ENCODE measurements around the gene BCAR1. TPM values are rescaled to one million over a fixed set of nuclear protein-coding genes. Genes with fewer than 3 reads are reported as not detected.
"Not testable (repeated sequence)": the region's sequence is repeated elsewhere in the genome, so short reads cannot be mapped to it uniquely, and the experiment has no call there.

The BCAR1 gene
- total and polyA plus RNA-seq, 5 donors from 2014 or later, result 0.27 to 0.44 (median 0.38) TPM; not detected in 2

GRCh38 chr16:75269358-75269757 is 17.9 kb upstream of the BCAR1 start:
- H3K4me3 ChIP-seq (ENCODE audit: low read depth, low read length); H3K4me1 Mint-ChIP-seq; H3K27ac ChIP-seq (ENCODE audit: insufficient read depth, low read length, poor library complexity, severe bottlenecking); H3K9me3 Mint-ChIP-seq; H3K27ac Mint-ChIP-seq; DNase-seq; ATAC-seq (ENCODE audit: low read depth in 2 of 2); H3K36me3 Mint-ChIP-seq; H3K27me3 ChIP-seq (ENCODE audit: control insufficient read depth, insufficient read depth, low read length); H3K36me3 ChIP-seq (ENCODE audit: control insufficient read depth, insufficient read depth, low read length); H3K4me3 Mint-ChIP-seq; H3K9me3 ChIP-seq (ENCODE audit: control insufficient read depth in 2 of 2, low read length in 2 of 2): not testable (repeated sequence)
- peaks cover 14% of the 10 kb centered on the region for H3K4me1 ChIP-seq (ENCODE audit: control insufficient read depth, insufficient read depth, low read length, poor library complexity, severe bottlenecking)
- H3K27me3 Mint-ChIP-seq, result peaks cover 47% of the 10 kb centered on the region

- Histone ChIP-seq H3K4me3 (ENCODE audit: low read depth, low read length) (no peak overlapping the region), H3K4me1 (ENCODE audit: control insufficient read depth, insufficient read depth, low read length, poor library complexity, severe bottlenecking) (peaks cover 14% of the 10 kb centered on the region), H3K36me3 (ENCODE audit: control insufficient read depth, insufficient read depth, low read length) (no peaks in the 10 kb centered on the region), H3K27ac (ENCODE audit: insufficient read depth, low read length, poor library complexity, severe bottlenecking) (no peak overlapping the region), H3K9me3 (ENCODE audit: control insufficient read depth in 2 of 2, low read length in 2 of 2) (no peaks in the 10 kb centered on the region), H3K27me3 (ENCODE audit: control insufficient read depth, insufficient read depth, low read length) (peaks cover 3% of the 10 kb centered on the region)
- no peak for DNase-seq
- Mint-ChIP-seq H3K36me3 (no peaks in the 10 kb centered on the region), H3K4me1 (peaks cover 0 to 12% (median 5%) of the 10 kb centered on the region in 4 donors), H3K27me3 (peaks cover 50% of the 10 kb centered on the region), H3K9me3 (peaks cover 0 to 2% (median 0%) of the 10 kb centered on the region in 7 donors), H3K4me3 (peak overlapping the region in 1 of 4 donors; percentile 61), H3K27ac (no peak overlapping the region)
- no peak for ATAC-seq (ENCODE audit: low read depth in 2 of 2)
Measured at GRCh38 chr16:75267631-75268264, 16.3 kb upstream of the BCAR1 start.

GRCh38 chr16:75266738-75267630 is 15.6 kb upstream of the BCAR1 start:
- H3K9me3 ChIP-seq (ENCODE audit: control insufficient read depth in 2 of 2, low read length in 2 of 2), result no peaks in the 10 kb centered on the region
- ATAC-seq (ENCODE audit: low read depth in 2 of 2) (no peak), DNase-seq (no peak)
- Mint-ChIP-seq H3K36me3 (no peaks in the 10 kb centered on the region), H3K4me3 (peak overlapping the region; percentile 75 to 87 (median 82)), H3K27me3 (peaks cover 51% of the 10 kb centered on the region), H3K9me3 (peaks cover 0 to 2% (median 0%) of the 10 kb centered on the region in 7 donors), H3K27ac (peak overlapping the region in 1 of 3 donors; percentile 38), H3K4me1 (peaks cover 0 to 12% (median 5%) of the 10 kb centered on the region in 4 donors)
- no peak overlapping the region for H3K27ac ChIP-seq (ENCODE audit: insufficient read depth, low read length, poor library complexity, severe bottlenecking)
- H3K4me3 ChIP-seq (ENCODE audit: low read depth, low read length), result no peak overlapping the region
- H3K36me3 ChIP-seq (ENCODE audit: control insufficient read depth, insufficient read depth, low read length), result no peaks in the 10 kb centered on the region
- peaks cover 3% of the 10 kb centered on the region for H3K27me3 ChIP-seq (ENCODE audit: control insufficient read depth, insufficient read depth, low read length)
- peaks cover 14% of the 10 kb centered on the region for H3K4me1 ChIP-seq (ENCODE audit: control insufficient read depth, insufficient read depth, low read length, poor library complexity, severe bottlenecking)

- Mint-ChIP-seq H3K27ac (peak overlapping the region in 1 of 3 donors; percentile 38), H3K36me3 (no peaks in the 10 kb centered on the region), H3K4me3 (peak overlapping the region; percentile 75 to 87 (median 82)), H3K4me1 (peaks cover 0 to 12% (median 5%) of the 10 kb centered on the region in 4 donors), H3K27me3 (peaks cover 51% of the 10 kb centered on the region), H3K9me3 (peaks cover 0 to 2% (median 0%) of the 10 kb centered on the region in 7 donors)
- Histone ChIP-seq H3K9me3 (ENCODE audit: control insufficient read depth in 2 of 2, low read length in 2 of 2) (no peaks in the 10 kb centered on the region), H3K27ac (ENCODE audit: insufficient read depth, low read length, poor library complexity, severe bottlenecking) (no peak overlapping the region), H3K4me1 (ENCODE audit: control insufficient read depth, insufficient read depth, low read length, poor library complexity, severe bottlenecking) (peaks cover 14% of the 10 kb centered on the region), H3K27me3 (ENCODE audit: control insufficient read depth, insufficient read depth, low read length) (peaks cover 3% of the 10 kb centered on the region), H3K4me3 (ENCODE audit: low read depth, low read length) (no peak overlapping the region), H3K36me3 (ENCODE audit: control insufficient read depth, insufficient read depth, low read length) (no peaks in the 10 kb centered on the region)
- ATAC-seq (ENCODE audit: low read depth in 2 of 2) (peak in 1 of 2 donors; percentile 32), DNase-seq (no peak)
Measured at GRCh38 chr16:75265911-75266701, 14.7 kb upstream of the BCAR1 start.

GRCh38 chr16:75264999-75265910 is 13.8 kb upstream of the BCAR1 start:
- Mint-ChIP-seq H3K4me1 (peaks cover 0 to 12% (median 5%) of the 10 kb centered on the region in 4 donors), H3K27me3 (peaks cover 58% of the 10 kb centered on the region), H3K9me3 (peaks cover 0 to 2% (median 0%) of the 10 kb centered on the region in 7 donors), H3K36me3 (no peaks in the 10 kb centered on the region), H3K4me3 (peak overlapping the region in 3 of 4 donors; percentile 53 to 86 (median 74)), H3K27ac (peak overlapping the region in 1 of 3 donors; percentile 20)
- no peaks in the 10 kb centered on the region for H3K36me3 ChIP-seq (ENCODE audit: control insufficient read depth, insufficient read depth, low read length)
- H3K27me3 ChIP-seq (ENCODE audit: control insufficient read depth, insufficient read depth, low read length), result peaks cover 3% of the 10 kb centered on the region
- H3K4me3 ChIP-seq (ENCODE audit: low read depth, low read length), result no peak overlapping the region
- H3K9me3 ChIP-seq (ENCODE audit: control insufficient read depth in 2 of 2, low read length in 2 of 2), result no peaks in the 10 kb centered on the region
- ATAC-seq (ENCODE audit: low read depth in 2 of 2), result no peak
- no peak overlapping the region for H3K27ac ChIP-seq (ENCODE audit: insufficient read depth, low read length, poor library complexity, severe bottlenecking)
- no peak for DNase-seq
- H3K4me1 ChIP-seq (ENCODE audit: control insufficient read depth, insufficient read depth, low read length, poor library complexity, severe bottlenecking), result peaks cover 14% of the 10 kb centered on the region

GRCh38 chr16:75264457-75264998 is 13.1 kb upstream of the BCAR1 start:
- H3K9me3 Mint-ChIP-seq, result peaks cover 0 to 2% (median 0%) of the 10 kb centered on the region in 7 donors
- peaks cover 14% of the 10 kb centered on the region for H3K4me1 ChIP-seq (ENCODE audit: control insufficient read depth, insufficient read depth, low read length, poor library complexity, severe bottlenecking)
- peak overlapping the region; percentile 68 to 90 (median 76) for H3K4me3 Mint-ChIP-seq
- peak overlapping the region in 1 of 3 donors; percentile 20 for H3K27ac Mint-ChIP-seq
- H3K4me1 Mint-ChIP-seq, result peaks cover 0 to 12% (median 4%) of the 10 kb centered on the region in 4 donors
- no peak overlapping the region for H3K27ac ChIP-seq (ENCODE audit: insufficient read depth, low read length, poor library complexity, severe bottlenecking)
- DNase-seq (no peak), ATAC-seq (ENCODE audit: low read depth in 2 of 2) (no peak)
- H3K27me3 Mint-ChIP-seq, result peaks cover 61% of the 10 kb centered on the region
- H3K4me3 ChIP-seq (ENCODE audit: low read depth, low read length), result no peak overlapping the region
- no peaks in the 10 kb centered on the region for H3K9me3 ChIP-seq (ENCODE audit: control insufficient read depth in 2 of 2, low read length in 2 of 2)
- H3K36me3 ChIP-seq (ENCODE audit: control insufficient read depth, insufficient read depth, low read length), result no peaks in the 10 kb centered on the region
- no peaks in the 10 kb centered on the region for H3K36me3 Mint-ChIP-seq
- peaks cover 3% of the 10 kb centered on the region for H3K27me3 ChIP-seq (ENCODE audit: control insufficient read depth, insufficient read depth, low read length)
